ENCODE measurements around the gene ATP10B.

Gene ATP10B

DNA sequence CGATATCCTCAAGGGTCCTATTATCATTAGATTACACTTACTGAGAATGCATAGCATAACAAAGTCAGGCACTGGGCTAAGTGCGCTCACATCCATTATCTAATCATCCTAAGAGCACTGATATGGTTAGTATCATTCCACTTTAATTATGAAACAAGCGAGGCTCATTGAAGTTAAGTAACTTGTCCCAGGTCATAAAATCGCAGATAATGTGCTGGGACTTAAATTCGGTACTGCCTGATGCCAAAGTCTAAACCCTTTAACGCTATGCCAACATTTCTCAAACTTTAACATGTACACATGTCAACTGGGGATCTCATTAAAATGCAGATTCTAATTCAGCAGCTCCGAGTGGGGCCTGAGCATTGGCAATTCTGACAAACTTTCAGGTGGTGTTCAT, 225.7 kb downstream of the ATP10B start:
- no peaks in the 10 kb centered on the region for H3K36me3 ChIP-seq (ENCODE audit: low read length)
- H3K27me3 ChIP-seq (ENCODE audit: low read length), result no peaks in the 10 kb centered on the region
- no peak overlapping the region for H2AFZ ChIP-seq (ENCODE audit: low read depth, low read length, severe bottlenecking)
- TF ChIP-seq EZH2phosphoT487 (conservative IDR thresholded peaks at IDR 0.05; ENCODE audit: low read length), result no peak
- TF ChIP-seq, protein P1, sequence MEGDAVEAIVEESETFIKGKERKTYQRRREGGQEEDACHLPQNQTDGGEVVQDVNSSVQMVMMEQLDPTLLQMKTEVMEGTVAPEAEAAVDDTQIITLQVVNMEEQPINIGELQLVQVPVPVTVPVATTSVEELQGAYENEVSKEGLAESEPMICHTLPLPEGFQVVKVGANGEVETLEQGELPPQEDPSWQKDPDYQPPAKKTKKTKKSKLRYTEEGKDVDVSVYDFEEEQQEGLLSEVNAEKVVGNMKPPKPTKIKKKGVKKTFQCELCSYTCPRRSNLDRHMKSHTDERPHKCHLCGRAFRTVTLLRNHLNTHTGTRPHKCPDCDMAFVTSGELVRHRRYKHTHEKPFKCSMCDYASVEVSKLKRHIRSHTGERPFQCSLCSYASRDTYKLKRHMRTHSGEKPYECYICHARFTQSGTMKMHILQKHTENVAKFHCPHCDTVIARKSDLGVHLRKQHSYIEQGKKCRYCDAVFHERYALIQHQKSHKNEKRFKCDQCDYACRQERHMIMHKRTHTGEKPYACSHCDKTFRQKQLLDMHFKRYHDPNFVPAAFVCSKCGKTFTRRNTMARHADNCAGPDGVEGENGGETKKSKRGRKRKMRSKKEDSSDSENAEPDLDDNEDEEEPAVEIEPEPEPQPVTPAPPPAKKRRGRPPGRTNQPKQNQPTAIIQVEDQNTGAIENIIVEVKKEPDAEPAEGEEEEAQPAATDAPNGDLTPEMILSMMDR (IDR thresholded peaks at IDR 0.05; ENCODE audit: insufficient read depth, low read length, poor library complexity, severe bottlenecking), result no peak
- no peaks in the 10 kb centered on the region for H3K79me2 ChIP-seq (ENCODE audit: insufficient read depth, low read length)
- H3K9me2 ChIP-seq (replicated peaks; ENCODE audit: insufficient read depth, low read length), result no peaks in the 10 kb centered on the region
- H3K4me2 ChIP-seq (ENCODE audit: low read depth, low read length, poor library complexity, severe bottlenecking), result no peak overlapping the region
- H3K9ac ChIP-seq (ENCODE audit: low read length), result no peak overlapping the region
- no peaks in the 10 kb centered on the region for H3K9me3 ChIP-seq (ENCODE audit: insufficient read depth, low read length)
- H3F3A ChIP-seq (ENCODE audit: insufficient read depth), result no peaks in the 10 kb centered on the region
- H3K27ac ChIP-seq (ENCODE audit: low read depth, low read length), result no peak overlapping the region
- no peaks in the 10 kb centered on the region for H4K20me1 ChIP-seq (ENCODE audit: low read depth, low read length)
- H3K4me3 ChIP-seq (ENCODE audit: insufficient read depth, low read length, poor library complexity, severe bottlenecking), result no peak overlapping the region

DNA sequence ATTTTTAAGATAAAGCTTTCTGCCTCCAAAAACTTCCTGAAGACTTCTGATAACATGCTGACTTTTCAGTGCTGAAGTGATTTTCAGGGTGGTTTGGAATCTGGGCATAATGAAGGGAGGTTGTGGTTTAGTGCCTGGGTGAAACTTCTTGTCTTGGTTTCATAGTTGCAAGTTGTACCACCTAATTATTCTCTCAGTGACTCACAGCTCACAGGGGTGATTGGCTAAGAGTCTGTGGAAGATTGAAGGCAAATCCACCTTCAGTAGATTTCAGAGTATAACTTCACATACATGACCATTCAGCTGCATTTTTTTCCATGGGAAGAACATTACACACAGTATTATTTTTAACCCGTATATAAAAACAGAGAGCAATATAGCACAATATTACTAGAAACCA, 230.5 kb downstream of the ATP10B start:
- H3K9me2 ChIP-seq (replicated peaks; ENCODE audit: insufficient read depth, low read length), result no peaks in the 10 kb centered on the region
- H3K9ac ChIP-seq (ENCODE audit: low read length), result no peak overlapping the region
- TF ChIP-seq, protein P1 (IDR thresholded peaks at IDR 0.05; ENCODE audit: insufficient read depth, low read length, poor library complexity, severe bottlenecking), result no peak
- no peak for TF ChIP-seq EZH2phosphoT487 (conservative IDR thresholded peaks at IDR 0.05; ENCODE audit: low read length)
- H3K9me3 ChIP-seq (ENCODE audit: insufficient read depth, low read length), result no peaks in the 10 kb centered on the region
- no peaks in the 10 kb centered on the region for H3K36me3 ChIP-seq (ENCODE audit: low read length)
- H3K27ac ChIP-seq (ENCODE audit: low read depth, low read length), result no peak overlapping the region
- H2AFZ ChIP-seq (ENCODE audit: low read depth, low read length, severe bottlenecking), result no peak overlapping the region
- no peak overlapping the region for H3K4me2 ChIP-seq (ENCODE audit: low read depth, low read length, poor library complexity, severe bottlenecking)
- no peaks in the 10 kb centered on the region for H3K27me3 ChIP-seq (ENCODE audit: low read length)
- no peaks in the 10 kb centered on the region for H3F3A ChIP-seq (ENCODE audit: insufficient read depth)
- no peaks in the 10 kb centered on the region for H4K20me1 ChIP-seq (ENCODE audit: low read depth, low read length)
- H3K4me3 ChIP-seq (ENCODE audit: insufficient read depth, low read length, poor library complexity, severe bottlenecking), result no peak overlapping the region
- no peaks in the 10 kb centered on the region for H3K79me2 ChIP-seq (ENCODE audit: insufficient read depth, low read length)

DNA sequence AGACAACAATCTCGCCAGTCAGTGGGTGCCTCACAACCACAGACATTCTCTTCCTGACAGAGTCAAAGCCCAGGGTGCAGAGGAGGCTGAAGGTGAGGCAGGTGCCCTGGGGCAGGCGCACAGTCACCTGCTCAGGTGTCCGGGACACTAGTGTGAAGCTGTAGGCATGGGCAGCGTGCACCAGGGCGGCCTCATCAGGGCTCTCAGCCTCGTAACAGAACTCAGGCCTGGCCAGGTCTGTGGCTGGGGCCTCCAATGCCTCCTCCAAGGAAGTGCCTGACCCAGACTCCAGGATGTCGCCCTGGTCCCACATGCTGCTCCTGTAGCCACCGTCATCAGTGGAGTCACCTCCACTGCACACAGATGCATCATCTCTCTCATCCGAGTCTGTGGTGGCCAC, 231.6 kb downstream of the ATP10B start:
- Histone ChIP-seq H3K9ac (ENCODE audit: low read length) (no peak overlapping the region), H3K79me2 (ENCODE audit: insufficient read depth, low read length) (no peaks in the 10 kb centered on the region), H3K27me3 (ENCODE audit: low read length) (no peaks in the 10 kb centered on the region), H3K9me2 (replicated peaks; ENCODE audit: insufficient read depth, low read length) (no peaks in the 10 kb centered on the region), H3K4me2 (ENCODE audit: low read depth, low read length, poor library complexity, severe bottlenecking) (no peak overlapping the region), H2AFZ (ENCODE audit: low read depth, low read length, severe bottlenecking) (no peak overlapping the region), H3K9me3 (ENCODE audit: insufficient read depth, low read length) (no peaks in the 10 kb centered on the region), H3K4me3 (ENCODE audit: insufficient read depth, low read length, poor library complexity, severe bottlenecking) (no peak overlapping the region), H3K36me3 (ENCODE audit: low read length) (no peaks in the 10 kb centered on the region), H3F3A (ENCODE audit: insufficient read depth) (no peaks in the 10 kb centered on the region), H3K27ac (ENCODE audit: low read depth, low read length) (no peak overlapping the region), H4K20me1 (ENCODE audit: low read depth, low read length) (no peaks in the 10 kb centered on the region)
- TF ChIP-seq, protein P1 (IDR thresholded peaks at IDR 0.05; ENCODE audit: insufficient read depth, low read length, poor library complexity, severe bottlenecking), result no peak
- TF ChIP-seq EZH2phosphoT487 (conservative IDR thresholded peaks at IDR 0.05; ENCODE audit: low read length), result no peak
